Neural cell (in vitro differentiated cells): ENCODE results near the gene ZNF586.
A peak's percentile ranks its signal among the peaks of the same experiment; 100 is the strongest.
"Not testable (repeated sequence)": the region's sequence is repeated elsewhere in the genome, so short reads cannot be mapped to it uniquely, and the experiment has no call there.

ENCODE experiments used
- EP300 ChIP-seq: fragments of 450-650 bp; conservative IDR thresholded peaks from 2 replicates; pipeline ENCODE4 v1.6.1; 2014; ENCODE audit warnings: antibody characterized with exemption, mild to moderate bottlenecking, moderate library complexity; ENCODE audit not compliant: poor library complexity, severe bottlenecking
- EZH2 ChIP-seq: fragments of 200-600, 300-800 bp; shearing (Covaris generic), sonication (generic); IDR thresholded peaks from 2 replicates; pipeline ENCODE4 v1.6.1; 2014; ENCODE audit warnings: antibody characterized with exemption, low read length, borderline replicate concordance, mild to moderate bottlenecking; ENCODE audit not compliant: insufficient read depth, poor library complexity, severe bottlenecking
- POLR2AphosphoS5 ChIP-seq: IDR thresholded peaks from 2 replicates; pipeline ENCODE4 v1.6.1; 2012
- RAD21 ChIP-seq: fragments of 450-650 bp; conservative IDR thresholded peaks from 2 replicates; pipeline ENCODE4 v1.6.1; 2014; ENCODE audit warnings: antibody characterized with exemption, mild to moderate bottlenecking, moderate library complexity
- REST ChIP-seq: IDR thresholded peaks from 2 replicates; pipeline ENCODE4 v1.6.1; 2012; ENCODE audit warnings: borderline replicate concordance
- SMC3 ChIP-seq: fragments of 450-650 bp; conservative IDR thresholded peaks from 2 replicates; pipeline ENCODE4 v1.6.1; 2014; ENCODE audit warnings: antibody characterized with exemption, mild to moderate bottlenecking, moderate library complexity; ENCODE audit not compliant: poor library complexity
- TAF1 ChIP-seq: IDR thresholded peaks from 2 replicates; pipeline ENCODE4 v1.6.1; 2012; ENCODE audit warnings: low read depth
- TF ChIP-seq, protein P1 (sequence below): fragments of 450-650 bp; IDR thresholded peaks from 2 replicates; pipeline ENCODE4 v1.5.1; 2014; ENCODE audit warnings: antibody characterized with exemption, mild to moderate bottlenecking, moderate library complexity; ENCODE audit not compliant: poor library complexity, severe bottlenecking

DNA sequence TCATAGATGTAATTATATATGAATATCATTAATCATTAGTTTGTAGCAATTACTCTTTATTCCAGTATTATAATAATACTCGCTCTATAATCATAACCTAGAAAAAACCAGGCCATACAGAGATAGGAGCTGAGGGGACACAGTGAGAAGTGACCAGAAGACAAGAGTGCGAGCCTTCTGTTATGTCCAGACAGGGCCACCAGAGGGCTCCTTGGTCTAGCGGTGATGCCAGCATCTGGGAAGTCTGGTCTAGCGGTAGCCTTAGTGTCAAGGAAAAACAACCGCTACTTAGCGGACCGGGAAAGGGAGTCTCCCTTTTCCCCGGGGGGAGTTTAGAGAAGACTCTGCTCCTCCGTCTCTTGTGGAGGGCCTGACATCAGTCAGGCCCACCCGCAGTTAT, 31.2 kb upstream of the ZNF586 start:
- TF ChIP-seq, protein P1, sequence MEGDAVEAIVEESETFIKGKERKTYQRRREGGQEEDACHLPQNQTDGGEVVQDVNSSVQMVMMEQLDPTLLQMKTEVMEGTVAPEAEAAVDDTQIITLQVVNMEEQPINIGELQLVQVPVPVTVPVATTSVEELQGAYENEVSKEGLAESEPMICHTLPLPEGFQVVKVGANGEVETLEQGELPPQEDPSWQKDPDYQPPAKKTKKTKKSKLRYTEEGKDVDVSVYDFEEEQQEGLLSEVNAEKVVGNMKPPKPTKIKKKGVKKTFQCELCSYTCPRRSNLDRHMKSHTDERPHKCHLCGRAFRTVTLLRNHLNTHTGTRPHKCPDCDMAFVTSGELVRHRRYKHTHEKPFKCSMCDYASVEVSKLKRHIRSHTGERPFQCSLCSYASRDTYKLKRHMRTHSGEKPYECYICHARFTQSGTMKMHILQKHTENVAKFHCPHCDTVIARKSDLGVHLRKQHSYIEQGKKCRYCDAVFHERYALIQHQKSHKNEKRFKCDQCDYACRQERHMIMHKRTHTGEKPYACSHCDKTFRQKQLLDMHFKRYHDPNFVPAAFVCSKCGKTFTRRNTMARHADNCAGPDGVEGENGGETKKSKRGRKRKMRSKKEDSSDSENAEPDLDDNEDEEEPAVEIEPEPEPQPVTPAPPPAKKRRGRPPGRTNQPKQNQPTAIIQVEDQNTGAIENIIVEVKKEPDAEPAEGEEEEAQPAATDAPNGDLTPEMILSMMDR: peak; percentile 52
- TF ChIP-seq REST, POLR2AphosphoS5, EZH2, RAD21, EP300, TAF1: not testable (repeated sequence)
- TF ChIP-seq SMC3: peak; percentile 57
